Stimulated activated naive B cell treated with anti-CD40 and anti-IgM and Interleukin-4, amounts not matched to agents 10 μg/mL and 1 μg/mL and 100 μg/mL, for 72 hours (primary cell): ENCODE results near the gene SULT1A3.
A peak's percentile ranks its signal among the peaks of the same experiment; 100 is the strongest.
"Not testable (repeated sequence)": the region's sequence is repeated elsewhere in the genome, so short reads cannot be mapped to it uniquely, and the experiment has no call there.

Experiments
- ATAC-seq, 2 donors: fragments of 150-1000 bp; cut with Tn5 transposase; replicated peaks; 2 replicates each; pipeline ENCODE4 v1.10.0; 2021; ENCODE audit warnings: moderate library complexity in 1 of 2
- DNase-seq: peaks from one replicate; pipeline ENCODE4 v3.0.0; 2021
- H3K27ac Mint-ChIP-seq: one replicate; pipeline ENCODE4 v1.8.0; 2022; ENCODE audit warnings: mild to moderate bottlenecking, mixed read lengths
- H3K27me3 Mint-ChIP-seq, 2 donors: one replicate each; pipeline ENCODE4 v1.8.0; 2022; ENCODE audit warnings: mixed read lengths in 2 of 2
- H3K36me3 Mint-ChIP-seq, 2 donors: one replicate each; pipeline ENCODE4 v1.8.0; 2022; ENCODE audit warnings: mixed read lengths in 2 of 2, mild to moderate bottlenecking in 1 of 2
- H3K4me1 Mint-ChIP-seq, 2 donors: one replicate each; pipeline ENCODE4 v1.8.0; 2022; ENCODE audit warnings: mixed read lengths in 2 of 2, mild to moderate bottlenecking in 1 of 2
- H3K4me3 Mint-ChIP-seq, 2 donors: one replicate each; pipeline ENCODE4 v1.8.0; 2022; ENCODE audit warnings: mild to moderate bottlenecking in 2 of 2, mixed read lengths in 2 of 2, moderate library complexity in 1 of 2
- H3K9me3 Mint-ChIP-seq, 2 donors: one replicate each; pipeline ENCODE4 v1.8.0; 2022; ENCODE audit warnings: mixed read lengths in 2 of 2, mild to moderate bottlenecking in 1 of 2

SULT1A3 gene

GRCh38 chr16:30199049-30199448 lies at the start of gene SULT1A3:
SULT1A3 (plus strand) TSS chr16:30199255; CDS start chr16:30200729, 1,474 bp downstream.
- not testable (repeated sequence) for H3K9me3 Mint-ChIP-seq, ATAC-seq

GRCh38 chr16:30151091-30151490 lies 48.0 kb upstream of the SULT1A3 start:
- ATAC-seq (peak in 1 of 2 donors; percentile 31), DNase-seq (no peak)
- H3K36me3 Mint-ChIP-seq = peaks cover 2 to 4% of the 10 kb centered on the region in 2 donors
- H3K27ac Mint-ChIP-seq = no peak overlapping the region
- H3K27me3 Mint-ChIP-seq = no peaks in the 10 kb centered on the region
- H3K9me3 Mint-ChIP-seq = peaks cover 0 to 2% of the 10 kb centered on the region in 2 donors
- no peak overlapping the region for H3K4me3 Mint-ChIP-seq
- peaks cover 0 to 4% of the 10 kb centered on the region in 2 donors for H3K4me1 Mint-ChIP-seq

More at GRCh38 chr16:30199049-30199448, at the start of gene SULT1A3:
- H3K36me3 Mint-ChIP-seq, H3K27me3 Mint-ChIP-seq, H3K4me3 Mint-ChIP-seq, H3K27ac Mint-ChIP-seq, H3K4me1 Mint-ChIP-seq, DNase-seq: not testable (repeated sequence)

- peaks cover 2 to 4% of the 10 kb centered on the region in 2 donors for H3K36me3 Mint-ChIP-seq
- H3K27me3 Mint-ChIP-seq = no peaks in the 10 kb centered on the region
Observed at GRCh38 chr16:30152517-30152916, 46.5 kb upstream of the SULT1A3 start.

GRCh38 chr16:30155188-30155587 lies 43.9 kb upstream of the SULT1A3 start:
- Mint-ChIP-seq H3K4me3 (no peak overlapping the region), H3K4me1 (peaks cover 0 to 4% of the 10 kb centered on the region in 2 donors), H3K36me3 (no peaks in the 10 kb centered on the region)

More at GRCh38 chr16:30152517-30152916, 46.5 kb upstream of the SULT1A3 start:
- H3K27ac Mint-ChIP-seq = no peak overlapping the region
- ATAC-seq (no peak), DNase-seq (no peak)
- peaks cover 0 to 4% of the 10 kb centered on the region in 2 donors for H3K4me1 Mint-ChIP-seq
- H3K4me3 Mint-ChIP-seq = no peak overlapping the region
- H3K9me3 Mint-ChIP-seq = peaks cover 0 to 2% of the 10 kb centered on the region in 2 donors

GRCh38 chr16:30157214-30157613 lies 41.8 kb upstream of the SULT1A3 start:
- no peak overlapping the region for H3K27ac Mint-ChIP-seq
- H3K4me3 Mint-ChIP-seq = no peak overlapping the region
- no peaks in the 10 kb centered on the region for H3K36me3 Mint-ChIP-seq
- no peaks in the 10 kb centered on the region for H3K4me1 Mint-ChIP-seq
- DNase-seq = no peak
- no peaks in the 10 kb centered on the region for H3K27me3 Mint-ChIP-seq
- no peaks in the 10 kb centered on the region for H3K9me3 Mint-ChIP-seq
- no peak for ATAC-seq

More at GRCh38 chr16:30155188-30155587, 43.9 kb upstream of the SULT1A3 start:
- H3K9me3 Mint-ChIP-seq = no peaks in the 10 kb centered on the region
- no peaks in the 10 kb centered on the region for H3K27me3 Mint-ChIP-seq
- no peak for DNase-seq
- no peak for ATAC-seq
- no peak overlapping the region for H3K27ac Mint-ChIP-seq

GRCh38 chr16:30163538-30163937 lies 35.5 kb upstream of the SULT1A3 start:
- DNase-seq (no peak), ATAC-seq (no peak)
- Mint-ChIP-seq H3K27ac (no peak overlapping the region), H3K9me3 (peaks cover 3 to 6% of the 10 kb centered on the region in 2 donors), H3K4me1 (peaks cover 19 to 31% of the 10 kb centered on the region in 2 donors), H3K36me3 (no peaks in the 10 kb centered on the region), H3K4me3 (no peak overlapping the region), H3K27me3 (no peaks in the 10 kb centered on the region)

- Mint-ChIP-seq H3K9me3 (peaks cover 3 to 6% of the 10 kb centered on the region in 2 donors), H3K27me3 (no peaks in the 10 kb centered on the region), H3K27ac (peak overlapping the region; percentile 83), H3K36me3 (no peaks in the 10 kb centered on the region), H3K4me1 (peaks cover 19 to 31% of the 10 kb centered on the region in 2 donors), H3K4me3 (peak overlapping the region in 1 of 2 donors; percentile 47)
- peak; percentile 42 for DNase-seq
- ATAC-seq = peak; percentile 100
Observed at GRCh38 chr16:30166202-30166902, 32.7 kb upstream of the SULT1A3 start.

GRCh38 chr16:30168746-30169145 lies 30.3 kb upstream of the SULT1A3 start:
- not testable (repeated sequence) for H3K27ac Mint-ChIP-seq, DNase-seq, ATAC-seq, H3K9me3 Mint-ChIP-seq, H3K27me3 Mint-ChIP-seq, H3K36me3 Mint-ChIP-seq, H3K4me3 Mint-ChIP-seq
- H3K4me1 Mint-ChIP-seq = peaks cover 19 to 31% of the 10 kb centered on the region in 2 donors

GRCh38 chr16:30169416-30169815 lies 29.6 kb upstream of the SULT1A3 start:
- not testable (repeated sequence) for H3K27me3 Mint-ChIP-seq, H3K9me3 Mint-ChIP-seq, H3K4me3 Mint-ChIP-seq, DNase-seq, ATAC-seq, H3K27ac Mint-ChIP-seq, H3K36me3 Mint-ChIP-seq
- H3K4me1 Mint-ChIP-seq = peaks cover 19 to 31% of the 10 kb centered on the region in 2 donors

- not testable (repeated sequence) for H3K36me3 Mint-ChIP-seq, H3K27ac Mint-ChIP-seq, H3K27me3 Mint-ChIP-seq, DNase-seq, H3K4me3 Mint-ChIP-seq, ATAC-seq, H3K9me3 Mint-ChIP-seq
- peaks cover 14 to 24% of the 10 kb centered on the region in 2 donors for H3K4me1 Mint-ChIP-seq
Observed at GRCh38 chr16:30170145-30170544, 28.9 kb upstream of the SULT1A3 start.

- Mint-ChIP-seq H3K36me3 (no peaks in the 10 kb centered on the region), H3K4me3 (no peak overlapping the region)
- ATAC-seq = no peak
Observed at GRCh38 chr16:30173054-30173453, 26.0 kb upstream of the SULT1A3 start.

GRCh38 chr16:30176876-30177275 lies 22.2 kb upstream of the SULT1A3 start:
- not testable (repeated sequence) for H3K27me3 Mint-ChIP-seq, ATAC-seq, H3K4me3 Mint-ChIP-seq, DNase-seq, H3K36me3 Mint-ChIP-seq, H3K27ac Mint-ChIP-seq, H3K9me3 Mint-ChIP-seq
- H3K4me1 Mint-ChIP-seq = peaks cover 4 to 14% of the 10 kb centered on the region in 2 donors

More at GRCh38 chr16:30173054-30173453, 26.0 kb upstream of the SULT1A3 start:
- H3K27me3 Mint-ChIP-seq = no peaks in the 10 kb centered on the region
- no peak for DNase-seq
- no peaks in the 10 kb centered on the region for H3K9me3 Mint-ChIP-seq
- no peak overlapping the region for H3K27ac Mint-ChIP-seq
- no peaks in the 10 kb centered on the region for H3K4me1 Mint-ChIP-seq

GRCh38 chr16:30179195-30179594 lies 19.9 kb upstream of the SULT1A3 start:
- H3K36me3 Mint-ChIP-seq = peaks cover 4 to 8% of the 10 kb centered on the region in 2 donors
- H3K27ac Mint-ChIP-seq = no peak overlapping the region
- no peak for DNase-seq
- peaks cover 16 to 28% of the 10 kb centered on the region in 2 donors for H3K4me1 Mint-ChIP-seq
- no peaks in the 10 kb centered on the region for H3K9me3 Mint-ChIP-seq
- no peak overlapping the region for H3K4me3 Mint-ChIP-seq
- no peaks in the 10 kb centered on the region for H3K27me3 Mint-ChIP-seq
- ATAC-seq = no peak

- no peak for ATAC-seq
- Mint-ChIP-seq H3K27me3 (no peaks in the 10 kb centered on the region), H3K4me3 (no peak overlapping the region), H3K27ac (no peak overlapping the region), H3K9me3 (no peaks in the 10 kb centered on the region), H3K4me1 (peaks cover 20 to 35% of the 10 kb centered on the region in 2 donors), H3K36me3 (peaks cover 12 to 15% of the 10 kb centered on the region in 2 donors)
- no peak for DNase-seq
Observed at GRCh38 chr16:30179931-30180330, 19.1 kb upstream of the SULT1A3 start.

GRCh38 chr16:30180741-30181140 lies 18.3 kb upstream of the SULT1A3 start:
- Mint-ChIP-seq H3K36me3 (peaks cover 20 to 23% of the 10 kb centered on the region in 2 donors), H3K4me3 (no peak overlapping the region), H3K4me1 (peaks cover 21 to 40% of the 10 kb centered on the region in 2 donors), H3K27ac (no peak overlapping the region), H3K27me3 (no peaks in the 10 kb centered on the region), H3K9me3 (no peaks in the 10 kb centered on the region)
- no peak for DNase-seq
- ATAC-seq = no peak
